Measurements from ENCODE around the gene BIRC5. TPM values are rescaled to one million over a fixed set of nuclear protein-coding genes. Genes with fewer than 3 reads are reported as not detected.

BIRC5 gene
- total RNA-seq, 6 experiments from 2014 or later = 0.57 to 2.0 (median 1.4) TPM

DNA sequence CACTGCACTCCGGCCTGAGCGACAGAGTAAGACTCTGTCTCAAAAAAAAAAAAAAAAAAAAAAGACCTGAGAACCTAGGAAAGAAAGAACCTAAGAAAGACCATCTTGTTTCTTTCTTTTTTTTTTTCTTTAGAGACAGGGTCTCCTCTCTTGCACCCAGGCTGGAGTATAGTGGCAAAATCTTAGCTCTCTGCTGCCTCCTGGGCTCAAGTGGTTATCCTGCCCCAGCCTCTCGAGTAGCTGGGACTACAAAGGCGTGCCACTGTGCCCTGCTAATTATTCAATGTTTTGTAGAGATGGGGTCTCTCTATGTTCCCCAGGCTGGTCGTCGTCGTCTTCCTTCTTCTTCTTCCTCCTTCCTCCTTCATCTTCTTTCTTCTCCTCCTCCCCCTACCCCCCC lies 7.8 kb upstream of the BIRC5 start:
- DNase-seq (no peak), ATAC-seq (no peak)
- Histone ChIP-seq H3K9me3 (no peaks in the 10 kb centered on the region), H3K4me3 (no peak overlapping the region), H3K4me1 (no peaks in the 10 kb centered on the region), H3K27me3 (no peaks in the 10 kb centered on the region), H3K27ac (no peak overlapping the region), H3K36me3 (peaks cover 0 to 44% (median 23%) of the 10 kb centered on the region in 4 donors)
- 57% methylated on average over 3 of the region's 7 CpGs for WGBS (ENCODE audit: insufficient coverage, low coverage, low lambda C conversion rate, missing lambda C conversion rate)
- intact Hi-C loops (cut with DNase I) = no loop called here
- no peak for TF ChIP-seq POLR2A (IDR thresholded peaks at IDR 0.05)
- TF ChIP-seq, protein P1, sequence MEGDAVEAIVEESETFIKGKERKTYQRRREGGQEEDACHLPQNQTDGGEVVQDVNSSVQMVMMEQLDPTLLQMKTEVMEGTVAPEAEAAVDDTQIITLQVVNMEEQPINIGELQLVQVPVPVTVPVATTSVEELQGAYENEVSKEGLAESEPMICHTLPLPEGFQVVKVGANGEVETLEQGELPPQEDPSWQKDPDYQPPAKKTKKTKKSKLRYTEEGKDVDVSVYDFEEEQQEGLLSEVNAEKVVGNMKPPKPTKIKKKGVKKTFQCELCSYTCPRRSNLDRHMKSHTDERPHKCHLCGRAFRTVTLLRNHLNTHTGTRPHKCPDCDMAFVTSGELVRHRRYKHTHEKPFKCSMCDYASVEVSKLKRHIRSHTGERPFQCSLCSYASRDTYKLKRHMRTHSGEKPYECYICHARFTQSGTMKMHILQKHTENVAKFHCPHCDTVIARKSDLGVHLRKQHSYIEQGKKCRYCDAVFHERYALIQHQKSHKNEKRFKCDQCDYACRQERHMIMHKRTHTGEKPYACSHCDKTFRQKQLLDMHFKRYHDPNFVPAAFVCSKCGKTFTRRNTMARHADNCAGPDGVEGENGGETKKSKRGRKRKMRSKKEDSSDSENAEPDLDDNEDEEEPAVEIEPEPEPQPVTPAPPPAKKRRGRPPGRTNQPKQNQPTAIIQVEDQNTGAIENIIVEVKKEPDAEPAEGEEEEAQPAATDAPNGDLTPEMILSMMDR (IDR thresholded peaks at IDR 0.05) = no peak

DNA sequence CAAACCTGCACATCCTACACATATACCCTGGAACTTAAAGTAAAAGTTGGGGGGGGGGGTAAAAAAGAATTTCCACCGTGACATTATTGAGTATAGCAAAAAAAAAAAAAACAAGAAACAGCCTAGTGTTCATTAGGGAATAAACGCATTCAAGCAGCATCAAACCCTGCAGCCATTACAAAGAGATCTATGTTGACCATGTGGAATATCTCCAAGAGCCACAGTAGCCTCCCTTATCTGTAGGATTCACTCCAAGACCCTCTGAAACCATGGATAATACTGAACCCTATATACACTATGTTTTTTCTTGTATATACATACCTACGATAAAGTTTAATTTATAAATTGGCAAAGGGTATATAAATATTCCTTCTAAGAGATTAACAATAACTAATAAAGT lies 5.6 kb upstream of the BIRC5 start:
- no peaks in the 10 kb centered on the region for H3K4me1 ChIP-seq
- H3K4me3 ChIP-seq = no peak overlapping the region
- no peaks in the 10 kb centered on the region for H3K27me3 ChIP-seq
- DNase-seq (no peak), ATAC-seq (no peak)
- 51% methylated on average over 3 of the region's 3 CpGs for WGBS (ENCODE audit: insufficient coverage, low coverage, low lambda C conversion rate, missing lambda C conversion rate)
- H3K27ac ChIP-seq = no peak overlapping the region
- TF ChIP-seq, protein P1 (IDR thresholded peaks at IDR 0.05) = no peak
- TF ChIP-seq POLR2A (IDR thresholded peaks at IDR 0.05) = no peak
- intact Hi-C loops (cut with DNase I) = no loop called here
- H3K36me3 ChIP-seq = peaks cover 0 to 34% (median 15%) of the 10 kb centered on the region in 4 donors
- no peaks in the 10 kb centered on the region for H3K9me3 ChIP-seq

DNA sequence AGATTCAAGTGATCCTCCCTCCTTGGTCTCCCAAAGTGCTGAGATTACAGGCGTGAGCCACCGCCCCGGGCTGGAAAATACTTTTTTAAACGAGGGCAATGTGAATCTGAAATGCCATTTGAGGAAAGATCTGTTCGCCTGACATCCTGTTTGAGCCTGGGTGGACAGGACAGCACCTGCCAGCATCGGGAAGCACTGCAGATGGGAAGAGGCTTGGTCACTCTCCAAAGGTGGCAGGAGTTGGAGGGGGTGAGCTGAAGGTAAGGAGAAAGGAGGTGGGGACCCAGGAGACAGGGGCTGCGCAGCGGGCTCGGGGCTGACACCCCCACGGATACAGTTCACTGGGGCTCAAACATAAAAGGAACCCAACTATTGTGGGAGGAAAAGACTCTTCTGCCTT lies 3.9 kb upstream of the BIRC5 start:
- Histone ChIP-seq H3K27ac (no peak overlapping the region), H3K4me1 (peaks cover 0 to 4% (median 0%) of the 10 kb centered on the region in 4 donors), H3K4me3 (no peak overlapping the region), H3K9me3 (no peaks in the 10 kb centered on the region), H3K36me3 (peaks cover 0 to 18% (median 6%) of the 10 kb centered on the region in 4 donors), H3K27me3 (no peaks in the 10 kb centered on the region)
- 73% methylated on average over 5 of the region's 10 CpGs for WGBS (ENCODE audit: insufficient coverage, low coverage, low lambda C conversion rate, missing lambda C conversion rate)
- ATAC-seq = no peak
- intact Hi-C loops (cut with DNase I) = no loop called here
- no peak for DNase-seq
- TF ChIP-seq POLR2A (IDR thresholded peaks at IDR 0.05) = no peak

DNA sequence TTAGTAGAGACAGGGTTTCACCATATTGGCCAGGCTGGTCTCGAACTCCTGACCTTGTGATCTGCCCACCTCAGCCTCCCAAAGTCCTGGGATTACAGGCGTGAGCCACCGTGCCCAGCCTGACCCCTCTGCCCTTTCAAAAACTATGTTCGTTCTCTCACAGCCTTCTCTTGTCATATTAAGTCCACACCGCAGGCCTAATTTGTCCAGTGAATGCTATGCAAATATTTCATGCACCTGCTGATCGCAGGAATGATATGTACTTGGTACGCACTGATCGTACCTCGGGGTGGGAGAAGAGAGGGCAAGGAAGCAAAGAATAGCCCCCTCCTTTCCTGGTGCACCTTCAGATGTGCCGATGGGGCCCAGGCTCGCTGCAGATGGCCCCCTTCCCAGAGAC lies 3.0 kb upstream of the BIRC5 start:
- intact Hi-C loops (cut with DNase I) = no loop called here
- peaks cover 0 to 4% (median 0%) of the 10 kb centered on the region in 4 donors for H3K4me1 ChIP-seq
- 79% methylated on average over 8 of the region's 11 CpGs for WGBS (ENCODE audit: insufficient coverage, low coverage, low lambda C conversion rate, missing lambda C conversion rate)
- ATAC-seq (no peak), DNase-seq (no peak)
- TF ChIP-seq, protein P1 (IDR thresholded peaks at IDR 0.05) = no peak
- TF ChIP-seq POLR2A (IDR thresholded peaks at IDR 0.05) = no peak
- no peaks in the 10 kb centered on the region for H3K27me3 ChIP-seq
- no peak overlapping the region for H3K4me3 ChIP-seq
- H3K36me3 ChIP-seq = peaks cover 0 to 9% (median 2%) of the 10 kb centered on the region in 4 donors
- no peaks in the 10 kb centered on the region for H3K9me3 ChIP-seq
- H3K27ac ChIP-seq = no peak overlapping the region

DNA sequence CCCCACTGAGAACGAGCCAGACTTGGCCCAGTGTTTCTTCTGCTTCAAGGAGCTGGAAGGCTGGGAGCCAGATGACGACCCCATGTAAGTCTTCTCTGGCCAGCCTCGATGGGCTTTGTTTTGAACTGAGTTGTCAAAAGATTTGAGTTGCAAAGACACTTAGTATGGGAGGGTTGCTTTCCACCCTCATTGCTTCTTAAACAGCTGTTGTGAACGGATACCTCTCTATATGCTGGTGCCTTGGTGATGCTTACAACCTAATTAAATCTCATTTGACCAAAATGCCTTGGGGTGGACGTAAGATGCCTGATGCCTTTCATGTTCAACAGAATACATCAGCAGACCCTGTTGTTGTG lies 631 bp downstream of the BIRC5 start:
- Histone ChIP-seq H3K4me1 (peaks cover 0 to 4% (median 0%) of the 10 kb centered on the region in 4 donors), H3K4me3 (peak overlapping the region in 2 of 3 donors; percentile 48 to 50), H3K9me3 (no peaks in the 10 kb centered on the region), H3K36me3 (no peaks in the 10 kb centered on the region), H3K27me3 (no peaks in the 10 kb centered on the region), H3K27ac (no peak overlapping the region)
- ATAC-seq = no peak
- intact Hi-C loops (cut with DNase I) = no loop called here
- no peak for DNase-seq
- 21% methylated on average over 5 of the region's 5 CpGs for WGBS (ENCODE audit: insufficient coverage, low coverage, low lambda C conversion rate, missing lambda C conversion rate)
- TF ChIP-seq, protein P1 (IDR thresholded peaks at IDR 0.05) = no peak
- TF ChIP-seq POLR2A (IDR thresholded peaks at IDR 0.05) = no peak
